GM03348 (cell line): ENCODE measurements around the gene TERB2.
"Not testable (repeated sequence)": the region's sequence is repeated elsewhere in the genome, so short reads cannot be mapped to it uniquely, and the experiment has no call there.

Experiments
- DNase-seq: peaks from one replicate; pipeline ENCODE4 v3.0.0; 2012; ENCODE audit warnings: low spot score

TERB2 gene, protein sequence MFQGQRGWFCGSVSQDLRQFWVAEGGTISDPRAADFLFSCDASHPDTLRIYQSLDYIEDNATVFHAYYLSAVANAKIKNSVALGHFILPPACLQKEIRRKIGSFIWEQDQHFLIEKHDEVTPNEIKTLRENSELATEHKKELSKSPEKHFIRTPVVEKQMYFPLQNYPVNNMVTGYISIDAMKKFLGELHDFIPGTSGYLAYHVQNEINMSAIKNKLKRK

DNA sequence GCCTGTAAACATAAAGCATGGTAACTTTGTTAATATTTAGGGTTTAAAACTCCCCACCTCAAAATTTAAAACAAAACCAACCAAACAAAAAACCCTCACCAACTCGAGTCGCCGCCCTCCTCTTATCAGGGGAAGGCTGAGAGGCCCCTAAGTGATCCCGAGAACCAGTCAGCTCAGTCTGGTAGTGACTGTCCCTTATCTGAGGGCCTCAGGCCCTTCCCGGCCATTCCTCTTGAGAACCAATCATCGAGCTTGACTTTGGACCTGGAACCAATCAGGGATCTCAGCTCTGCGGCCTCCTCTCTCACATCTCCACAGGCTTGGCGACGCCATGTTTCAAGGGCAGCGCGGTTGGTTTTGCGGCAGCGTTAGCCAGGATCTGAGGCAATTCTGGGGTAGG lies at the start of gene TERB2:
TERB2 (plus strand) TSS at position 300 of the 400 bp plus-strand sequence; CDS start at position 332, 32 bp downstream.
- no peak for DNase-seq

DNA sequence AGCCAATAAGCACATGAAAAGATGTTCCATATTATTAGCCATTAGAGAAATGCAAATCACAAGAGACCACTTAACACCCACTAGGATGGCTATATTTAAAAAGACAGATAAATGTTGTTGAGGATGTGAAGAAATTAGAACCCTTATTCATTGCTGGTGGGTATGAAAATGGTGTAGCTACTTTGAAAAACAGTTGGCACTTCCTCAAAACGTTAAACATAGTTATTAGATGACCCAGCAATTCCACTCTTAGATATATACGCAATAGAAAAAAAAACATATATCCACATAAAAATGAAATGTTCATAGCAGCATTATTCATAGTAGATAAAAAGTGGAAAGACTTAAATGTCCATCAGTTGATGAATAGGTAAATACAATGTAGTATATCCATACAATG lies 47.1 kb upstream of the TERB2 start:
- DNase-seq = no peak

DNA sequence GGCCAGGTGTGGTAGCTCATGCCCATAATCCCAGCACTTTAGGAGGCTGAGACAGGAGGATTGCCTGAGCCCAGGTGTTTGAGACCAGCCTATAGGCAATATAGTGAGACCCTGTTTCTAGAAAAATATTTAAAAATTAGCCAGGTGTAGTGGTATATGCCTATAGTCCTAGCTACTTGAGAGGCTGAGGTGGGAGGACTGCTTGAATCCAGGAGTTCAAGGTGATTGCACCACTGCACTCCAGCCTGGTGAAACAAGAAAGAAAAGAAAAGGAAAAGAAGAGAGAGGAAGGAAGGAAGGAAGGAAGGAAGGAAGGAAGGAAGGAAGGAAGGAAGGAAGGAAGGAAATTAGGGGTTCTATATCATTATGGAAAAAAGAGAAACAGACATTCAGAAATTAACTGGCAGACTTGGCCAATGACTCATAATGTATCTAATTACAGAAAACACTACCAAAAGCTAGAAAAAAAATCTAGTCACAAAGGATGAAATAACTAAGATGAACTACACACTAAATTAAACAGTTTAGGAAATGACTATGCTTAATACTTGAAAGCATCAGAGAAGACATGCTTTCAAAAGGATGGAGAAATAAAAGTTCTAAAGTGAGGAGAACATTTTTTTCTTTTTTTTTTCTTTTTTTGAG lies 45.4 kb upstream of the TERB2 start:
- no peak for DNase-seq

DNA sequence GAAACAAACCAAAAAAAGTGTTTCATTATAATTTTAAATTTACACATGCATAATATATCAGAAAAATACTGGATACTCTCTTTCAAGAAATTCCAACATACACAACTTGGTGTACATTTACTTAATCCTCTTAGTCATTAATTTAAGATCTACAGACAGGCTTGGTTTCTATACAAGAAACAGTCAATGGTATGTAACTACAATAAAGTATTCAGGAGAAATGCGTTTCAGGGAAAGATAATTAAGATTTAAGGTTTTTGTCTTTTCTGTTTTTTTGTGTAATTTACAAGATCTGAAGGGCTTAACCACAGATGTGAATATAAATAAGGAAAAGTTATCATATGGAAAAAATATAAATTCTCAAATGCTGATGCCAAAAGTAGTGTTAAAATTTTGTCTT lies 44.3 kb upstream of the TERB2 start:
- not testable (repeated sequence) for DNase-seq

DNA sequence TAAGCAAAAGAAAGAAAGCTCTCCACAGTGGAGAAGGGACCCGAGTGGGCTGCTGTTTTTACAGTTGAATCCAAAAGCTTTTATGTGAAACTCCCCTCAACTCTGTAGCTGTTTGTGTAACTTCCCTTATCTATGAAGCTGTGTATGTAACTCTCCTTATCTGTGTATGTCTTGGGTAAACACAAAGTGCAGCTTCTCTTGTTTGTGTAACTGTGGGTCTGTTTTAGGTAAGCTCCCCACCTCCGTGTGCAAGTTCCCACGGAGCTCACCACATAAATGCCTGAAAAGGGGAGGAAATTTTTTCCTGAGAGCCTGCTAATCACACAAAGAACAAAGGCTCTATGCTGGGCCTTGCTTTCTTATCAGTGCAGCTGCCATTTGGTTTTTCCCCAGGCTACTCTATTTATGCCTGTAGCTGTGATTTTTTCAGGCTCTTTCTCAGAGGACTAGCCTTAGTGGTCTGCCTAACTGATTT lies 43.5 kb upstream of the TERB2 start:
- not testable (repeated sequence) for DNase-seq

DNA sequence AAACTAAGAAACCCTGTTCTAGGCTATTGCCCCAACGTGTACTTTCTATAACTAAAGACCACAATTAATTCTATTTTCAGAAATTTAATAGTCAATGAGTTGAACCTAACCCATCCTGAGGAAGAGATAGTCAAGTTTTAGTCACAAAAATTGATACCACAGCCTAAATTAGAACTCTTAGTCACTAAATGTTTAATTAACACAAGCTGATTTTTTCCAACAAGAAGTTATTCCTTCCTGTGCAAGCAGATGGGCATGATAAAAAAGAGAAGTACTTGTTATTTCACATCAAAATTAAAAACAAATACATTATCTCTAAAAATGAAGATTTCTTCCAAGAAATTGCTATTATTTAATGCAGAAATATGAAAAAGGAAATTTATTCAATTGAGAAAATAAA lies 38.4 kb upstream of the TERB2 start:
- no peak for DNase-seq

DNA sequence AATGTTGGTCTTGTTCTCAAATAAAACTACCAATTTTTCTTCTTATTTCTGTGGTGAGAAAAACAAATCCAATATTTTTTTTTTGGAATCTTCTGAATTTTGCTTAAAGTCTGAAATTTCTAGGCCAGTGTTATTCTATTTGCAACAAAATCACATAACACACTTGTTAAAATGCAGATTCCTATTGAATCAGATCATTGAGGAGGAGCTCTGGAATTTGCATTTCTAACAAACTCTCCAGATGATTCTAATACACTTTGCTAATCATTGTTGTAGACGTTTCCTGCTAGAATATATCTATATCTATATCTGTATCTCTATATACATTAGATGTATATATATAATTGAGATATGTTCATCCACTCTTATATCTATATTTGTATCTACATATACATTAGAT lies 27.8 kb upstream of the TERB2 start:
- DNase-seq = not testable (repeated sequence)

DNA sequence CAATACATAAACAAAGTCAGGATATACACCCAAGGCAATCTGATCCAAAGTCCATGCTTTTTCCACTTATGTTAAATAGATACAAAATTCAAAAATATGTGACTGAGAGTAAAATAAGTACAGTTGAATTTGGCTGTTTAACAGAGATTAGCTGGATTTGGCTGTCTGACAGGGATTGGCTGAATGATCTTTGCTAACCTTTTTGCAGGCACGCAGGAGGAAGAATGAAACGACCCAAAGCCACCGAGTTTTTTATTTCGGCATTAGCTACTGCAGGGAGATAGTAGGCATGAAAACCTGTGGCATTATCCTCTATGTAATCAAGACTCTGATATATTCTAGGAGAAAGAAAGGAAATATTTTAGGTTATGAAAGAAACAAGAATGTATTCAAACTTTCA lies 26.2 kb upstream of the TERB2 start:
- not testable (repeated sequence) for DNase-seq

DNA sequence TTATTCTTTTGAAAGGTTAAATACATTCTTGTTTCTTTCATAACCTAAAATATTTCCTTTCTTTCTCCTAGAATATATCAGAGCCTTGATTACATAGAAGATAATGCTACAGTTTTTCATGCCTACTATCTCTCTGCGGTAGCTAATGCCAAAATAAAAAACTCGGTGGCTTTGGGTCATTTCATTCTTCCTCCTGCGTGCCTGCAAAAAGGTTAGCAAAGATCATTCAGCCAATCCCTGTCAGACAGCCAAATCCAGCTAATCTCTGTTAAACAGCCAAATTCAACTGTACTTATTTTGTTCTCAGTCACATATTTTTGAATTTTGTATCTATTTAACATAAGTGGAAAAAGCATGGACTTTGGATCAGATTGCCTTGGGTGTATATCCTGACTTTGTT lies 1.8 kb downstream of the TERB2 start:
- DNase-seq = not testable (repeated sequence)

DNA sequence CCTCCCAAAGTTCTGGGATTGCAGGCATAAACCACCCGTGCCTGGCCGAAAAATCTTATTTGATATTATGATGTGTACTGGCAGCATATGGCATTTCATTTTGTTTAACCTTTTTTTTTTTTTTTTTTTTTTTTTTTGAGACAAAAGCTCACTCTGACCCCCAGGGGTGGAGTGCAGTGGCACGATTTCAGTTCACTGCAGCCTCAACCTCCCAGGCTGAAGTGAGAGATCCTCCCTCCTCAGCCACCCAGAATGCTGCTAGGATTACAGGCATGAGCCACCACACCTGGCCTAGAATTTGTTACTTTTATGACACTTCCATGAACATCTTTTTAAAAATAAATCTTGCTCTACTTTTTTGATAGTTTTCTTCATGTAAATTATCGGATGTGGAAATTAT lies 12.0 kb downstream of the TERB2 start:
- no peak for DNase-seq

DNA sequence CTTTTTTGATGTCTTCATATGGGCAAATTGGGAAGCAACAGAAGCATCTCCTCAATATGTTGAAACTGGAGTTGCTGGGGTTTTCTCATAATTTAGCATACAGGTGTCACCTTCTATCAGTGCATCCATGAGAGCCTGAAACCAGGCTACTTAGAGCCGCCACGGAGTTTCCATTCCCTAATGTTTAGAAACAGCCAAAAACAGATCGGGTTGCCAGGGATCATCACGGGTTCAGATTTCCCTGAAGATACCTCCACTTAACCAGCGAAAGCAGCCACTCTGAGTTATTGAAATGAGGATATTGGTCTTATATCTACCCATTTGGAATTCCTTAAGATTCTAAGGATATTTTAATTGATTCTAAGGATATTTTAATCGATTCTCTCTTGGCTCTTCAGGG lies 14.5 kb downstream of the TERB2 start:
- no peak for DNase-seq

DNA sequence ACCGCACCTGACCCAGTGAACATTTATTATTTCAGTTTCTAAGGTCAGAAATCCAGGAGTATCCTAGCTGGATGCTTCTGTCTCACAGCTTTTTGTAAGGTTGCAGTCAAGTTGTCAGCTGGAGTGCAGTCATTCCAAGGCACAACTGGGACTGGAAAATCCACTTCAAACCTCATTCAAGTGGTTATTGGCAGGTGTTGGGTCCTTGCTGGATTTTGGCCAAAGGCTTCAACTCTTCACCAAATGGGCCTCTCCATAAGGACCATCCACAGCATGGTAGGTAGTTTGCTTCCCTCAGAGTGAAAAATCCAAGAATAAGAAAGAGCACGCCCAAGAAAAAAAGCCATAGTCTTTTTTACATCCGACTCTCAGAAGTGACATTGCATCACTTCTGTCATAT lies 19.7 kb downstream of the TERB2 start:
- not testable (repeated sequence) for DNase-seq

DNA sequence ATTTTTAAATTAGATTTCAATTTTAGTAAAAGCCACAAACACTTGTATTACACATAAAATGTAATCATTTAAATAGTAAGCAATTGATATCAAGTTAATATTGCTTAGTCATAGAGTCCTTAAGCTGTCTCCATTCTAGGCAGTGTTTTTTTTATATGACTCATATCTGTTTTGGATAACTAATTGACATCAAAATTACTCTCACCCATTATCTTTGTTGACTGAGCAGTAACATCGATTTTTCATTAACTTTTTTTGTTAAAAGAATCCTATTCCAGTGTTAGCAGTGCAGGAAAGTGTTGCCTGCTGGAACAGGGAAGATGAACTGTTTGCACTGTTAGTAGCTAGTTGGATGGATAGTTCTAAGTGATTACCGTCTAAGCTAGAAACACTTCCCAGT lies 21.3 kb downstream of the TERB2 start:
- not testable (repeated sequence) for DNase-seq

DNA sequence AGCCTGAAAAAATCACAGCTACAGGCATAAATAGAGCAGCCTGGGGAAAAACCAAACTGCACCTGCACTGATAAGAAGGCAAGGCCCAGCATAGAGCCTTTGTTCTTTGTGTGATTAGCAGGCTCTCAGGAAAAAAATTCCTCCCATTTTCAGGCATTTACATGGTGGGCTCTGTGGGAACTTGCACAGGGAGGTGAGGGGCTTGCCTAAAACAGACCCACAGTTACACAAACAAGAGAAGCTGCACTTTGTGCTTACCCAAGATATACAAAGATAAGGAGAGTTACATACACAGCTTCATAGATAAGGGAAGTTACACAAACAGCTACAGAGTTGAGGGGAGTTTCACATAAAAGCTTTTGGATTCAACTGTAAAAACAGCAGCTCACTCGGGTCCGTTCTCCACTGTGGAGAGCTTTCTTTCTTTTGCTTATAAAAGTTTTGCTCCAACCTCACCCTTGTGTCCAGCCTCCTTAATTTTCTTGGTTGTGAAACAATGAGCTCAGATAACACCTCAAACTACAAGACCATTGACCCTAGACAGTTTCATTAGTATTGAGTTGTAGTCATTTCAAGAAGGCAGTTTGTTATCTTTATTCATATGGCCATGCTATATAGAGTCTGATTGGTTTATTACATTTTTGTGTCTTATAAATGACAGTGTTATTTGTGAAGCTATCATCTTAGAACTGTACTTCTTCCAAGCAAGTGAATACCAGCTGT lies 23.3 kb downstream of the TERB2 start:
- DNase-seq = not testable (repeated sequence)

DNA sequence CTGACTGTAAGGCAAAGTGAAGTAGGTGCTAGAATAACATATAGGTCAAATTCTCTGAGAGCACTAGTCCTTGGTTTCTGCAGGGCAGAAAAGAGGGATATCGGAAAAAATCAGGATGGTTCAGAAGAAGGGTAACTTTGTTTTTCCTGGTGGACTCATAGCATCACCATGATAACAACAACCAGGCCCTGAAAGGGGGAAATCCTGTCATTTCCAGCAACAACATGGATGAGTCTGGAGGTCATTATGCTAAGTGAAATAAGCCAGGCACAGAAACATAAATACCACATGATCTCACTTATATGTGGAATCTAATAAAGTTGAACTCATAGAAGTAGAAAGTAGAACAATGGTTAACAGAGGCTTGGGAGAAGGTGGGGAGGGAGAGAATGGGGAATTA lies 27.7 kb downstream of the TERB2 start:
- DNase-seq = not testable (repeated sequence)

DNA sequence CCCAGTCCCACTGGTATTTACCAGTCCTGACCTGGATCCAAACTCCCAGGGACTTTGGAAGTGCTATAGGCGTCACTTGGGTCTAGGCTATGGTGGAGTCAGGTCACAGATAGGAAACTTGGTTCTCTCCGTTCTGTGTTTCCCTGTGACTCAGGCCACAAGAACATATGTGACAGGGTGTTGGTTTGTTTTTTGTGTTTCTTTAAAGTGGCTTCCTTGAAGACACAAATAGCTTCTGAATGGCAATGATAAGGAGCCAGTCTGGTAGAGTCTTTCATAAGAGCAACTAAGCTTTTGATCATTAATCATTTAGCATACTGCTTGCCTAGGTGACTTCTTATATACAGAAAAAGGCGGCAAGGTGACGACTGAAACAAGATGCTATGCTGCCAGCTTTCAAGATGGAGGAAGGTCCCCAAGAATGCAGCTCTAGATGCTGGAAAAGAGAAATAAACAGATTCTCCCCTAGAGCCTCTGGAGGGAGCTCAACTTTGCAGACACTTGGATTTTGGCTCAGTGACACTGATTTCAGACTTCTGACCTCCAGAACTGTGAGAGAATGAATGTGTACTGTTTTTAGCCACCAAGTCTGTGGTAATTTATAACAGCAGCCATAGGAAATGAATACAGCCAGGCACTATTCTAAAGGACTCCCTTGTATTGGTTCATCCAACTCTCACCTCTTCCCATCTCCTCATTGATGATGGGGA lies 30.0 kb downstream of the TERB2 start:
- not testable (repeated sequence) for DNase-seq

DNA sequence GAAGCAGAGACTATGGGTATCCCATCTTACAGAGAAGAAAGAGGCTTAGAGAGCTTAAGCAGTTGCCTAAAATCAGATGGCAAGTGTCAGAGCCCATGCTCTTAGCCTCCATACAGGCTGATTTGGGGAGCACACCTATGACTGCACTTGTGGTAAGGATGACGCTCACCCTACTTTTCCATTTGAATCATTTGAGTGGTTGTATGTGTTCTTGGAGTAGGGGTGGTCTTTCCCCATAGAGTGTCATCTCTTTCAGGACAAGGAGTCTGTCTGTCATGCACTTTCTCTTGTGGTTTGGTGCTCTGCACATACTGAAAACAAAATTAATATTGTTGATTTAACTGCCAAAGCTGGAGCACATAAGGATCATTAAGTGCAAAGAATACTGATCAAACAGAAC lies 31.2 kb downstream of the TERB2 start:
- not testable (repeated sequence) for DNase-seq

DNA sequence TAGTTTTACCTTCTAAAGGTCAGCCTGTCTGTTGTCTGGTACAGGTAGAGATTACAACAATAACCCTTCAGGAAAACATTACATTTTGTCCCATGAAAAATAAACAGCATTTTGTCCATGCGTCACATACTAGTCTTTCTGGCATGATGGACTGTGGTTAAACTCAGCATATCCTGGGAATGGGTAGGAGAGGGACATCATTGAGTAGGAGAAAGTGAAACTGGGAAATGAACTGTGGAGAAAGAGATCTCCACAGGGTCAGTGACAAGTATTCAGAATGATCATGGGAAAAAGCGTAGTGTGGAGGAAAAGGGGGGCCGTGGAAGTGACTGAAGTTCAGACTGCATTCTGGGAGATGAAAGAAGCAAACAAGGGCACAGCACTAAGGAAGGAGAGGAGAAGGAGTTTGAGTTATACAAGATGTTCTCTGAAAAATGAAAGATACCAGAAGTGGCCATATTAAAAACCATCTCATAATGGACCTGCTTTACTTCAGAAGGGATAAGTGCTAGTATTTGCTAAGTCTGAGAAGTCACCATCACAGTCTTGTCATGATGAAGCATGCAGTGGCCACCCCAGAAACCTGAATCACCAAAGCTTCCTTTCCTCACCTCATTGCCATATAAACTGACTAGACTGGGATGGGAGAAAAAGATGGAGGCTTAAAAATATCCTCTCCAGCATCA lies 31.8 kb downstream of the TERB2 start:
- DNase-seq = not testable (repeated sequence)

DNA sequence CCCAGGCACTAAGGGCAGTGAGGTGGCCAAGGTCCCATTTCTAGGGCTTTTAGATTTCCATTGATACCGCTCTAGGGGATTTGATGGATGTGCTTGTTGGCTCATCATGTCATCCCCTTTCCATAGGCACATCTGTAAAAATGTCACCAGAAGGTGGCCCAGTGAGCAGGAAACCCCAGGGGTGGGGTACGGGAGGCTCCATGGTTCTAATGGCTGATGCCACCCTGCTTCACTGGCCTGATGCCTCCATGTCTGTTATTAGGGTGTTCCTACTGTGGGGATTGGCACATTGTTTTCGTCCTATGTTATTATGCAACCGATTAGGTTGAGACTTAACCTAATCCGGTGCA lies 32.4 kb downstream of the TERB2 start:
- DNase-seq = not testable (repeated sequence)

DNA sequence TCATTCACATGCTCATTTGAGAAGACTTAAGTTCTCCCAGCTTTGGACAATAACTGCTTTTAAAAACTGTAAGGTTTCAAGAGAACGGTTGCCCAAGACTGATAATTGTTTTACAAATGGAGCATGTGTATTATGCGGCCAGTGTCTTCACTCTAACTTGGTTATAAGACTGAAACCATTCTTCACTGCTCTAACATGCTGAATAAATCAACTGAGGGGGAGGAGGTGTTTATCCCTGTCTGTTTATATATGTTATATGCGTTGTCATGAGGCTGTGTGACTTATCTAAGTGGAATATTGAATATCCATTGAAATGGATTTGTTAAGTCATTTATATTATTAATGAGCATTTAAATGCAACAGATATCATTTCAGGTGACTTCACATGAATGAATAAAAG lies 41.1 kb downstream of the TERB2 start:
- not testable (repeated sequence) for DNase-seq

DNA sequence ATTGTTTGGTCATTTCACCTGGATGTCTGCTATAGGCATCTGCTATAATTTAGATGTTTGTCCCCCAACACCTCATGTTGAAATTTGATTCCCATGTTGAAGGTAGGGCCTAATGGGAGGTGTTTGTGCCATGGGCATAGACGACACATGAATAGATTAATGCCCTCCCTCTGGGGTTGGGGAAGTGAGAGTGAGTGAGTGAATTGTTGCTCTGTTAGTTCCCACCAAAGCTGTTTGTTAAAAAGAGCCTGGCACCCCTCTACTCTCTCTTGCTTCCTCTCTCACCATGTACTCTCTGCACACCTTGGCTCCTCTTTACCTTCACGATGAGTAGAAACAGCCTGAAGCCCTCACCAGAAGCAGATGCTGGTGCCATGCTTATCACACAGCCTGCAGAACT lies 42.6 kb downstream of the TERB2 start:
- DNase-seq = no peak

DNA sequence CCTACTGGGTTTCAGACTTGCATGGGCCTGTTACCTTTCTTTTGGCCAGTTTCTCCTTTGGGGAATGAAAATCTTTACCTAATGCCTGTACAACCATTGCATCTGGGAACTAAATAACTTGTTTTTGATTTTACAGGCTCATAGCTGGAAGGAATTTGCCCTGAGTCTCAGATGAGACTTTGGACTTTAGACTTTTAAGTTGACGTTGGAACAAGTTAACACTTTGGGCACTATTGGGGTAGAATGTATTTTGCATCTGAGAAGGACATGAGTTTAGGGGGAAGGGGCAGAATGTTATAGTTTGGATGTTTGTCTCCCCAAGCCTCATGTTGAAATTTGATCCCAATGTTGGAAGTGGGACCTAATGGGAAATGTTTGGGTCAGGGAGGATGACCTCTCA lies 44.7 kb downstream of the TERB2 start:
- not testable (repeated sequence) for DNase-seq
